HCT116 (cell line): ENCODE results near the gene NFASC. TPM values are rescaled to one million over a fixed set of nuclear protein-coding genes. Genes with fewer than 3 reads are reported as not detected.

ENCODE experiments used
- ATAC-seq: fragments of 200-7000 bp; cut with Tn5 transposase; 2 replicates; pipeline ENCODE4 v1.9.1; 2020; ENCODE audit warnings: mild to moderate bottlenecking, moderate library complexity
- BruUV-seq: library from RNA; stranded (reverse); fragments of 400-500 nt; replicated peaks from 2 replicates; lab custom pipeline; 2021; lab: Mats Ljungman, UMichigan
- CTCF ChIA-PET: fragments of 300-600 bp; sonication (Branson Sonifier 250); formaldehyde crosslinking; loops from one replicate; lab custom pipeline; 2021; ENCODE audit warnings: antibody characterized with exemption; lab: Charles Lee
- POLR2A ChIA-PET: fragments of 300-600, 350-600 bp; sonication (Branson Sonifier 250); formaldehyde crosslinking; loops from one replicate; lab custom pipeline; 2021; ENCODE audit warnings: antibody characterized with exemption; lab: Charles Lee
- RAD21 ChIA-PET, 2 experiments: fragments of 300-600 bp; sonication (Branson Sonifier 250); formaldehyde crosslinking; loops; one replicate each; lab custom pipeline; 2023; ENCODE audit warnings: low total read pairs in 2 of 2; ENCODE audit not compliant: uncharacterized antibody in 2 of 2, unreplicated experiment in 2 of 2, low non-redundant PET in 1 of 2; lab: Charles Lee
- DNase-seq: peaks from one replicate; pipeline ENCODE4 v3.0.0-alpha.2; 2010; ENCODE audit warnings: low read depth, low spot score
- H2AFZ ChIP-seq: fragments of 200-600 bp; shearing (Covaris generic), sonication (generic); 2 replicates; pipeline ENCODE4 v1.6.1; 2017; ENCODE audit warnings: low read depth, mixed run types, mixed read lengths, antibody characterized with exemption, low read length; ENCODE audit not compliant: poor library complexity, severe bottlenecking
- H3K27ac ChIP-seq: 2 replicates; pipeline ENCODE4 v1.5.1; 2012; ENCODE audit warnings: low read depth, low read length
- H3K27me3 ChIP-seq: fragments of 200-600 bp; sonication (generic); 2 replicates; pipeline ENCODE4 v1.6.1; 2016; ENCODE audit warnings: mixed run types, low read length, mixed read lengths; ENCODE audit not compliant: insufficient read depth
- H3K36me3 ChIP-seq, 2 experiments: fragments of 200-500 bp in 1 of 2; fragments of 200-600 bp in 1 of 2; sonication (Bioruptor generic) in 1 of 2; sonication (generic) in 1 of 2; 2 replicates each; pipeline versions ENCODE4 v1.5.1 to v1.6.1; 2014 to 2016; ENCODE audit warnings: low read length in 2 of 2, inconsistent platforms in 1 of 2, mixed read lengths in 1 of 2, mixed run types in 1 of 2; ENCODE audit not compliant: insufficient read depth in 2 of 2, control insufficient read depth in 1 of 2
- H3K4me1 ChIP-seq, 2 experiments: fragments of 200-600 bp in 1 of 2; sonication (generic) in 1 of 2; 2 replicates each; pipeline versions ENCODE4 v1.5.1 to v1.6.1; 2012 to 2017; ENCODE audit warnings: low read length in 2 of 2, inconsistent platforms in 1 of 2, mild to moderate bottlenecking in 1 of 2, mixed read lengths in 1 of 2, mixed run types in 1 of 2, moderate library complexity in 1 of 2; ENCODE audit not compliant: insufficient read depth in 2 of 2, control insufficient read depth in 1 of 2
- H3K4me2 ChIP-seq: fragments of 200-600 bp; sonication (generic); 2 replicates; pipeline ENCODE4 v1.6.1; 2017; ENCODE audit warnings: mixed run types, low read length, mixed read lengths
- H3K4me3 ChIP-seq, 2 experiments: fragments of 200-600 bp in 1 of 2; sonication (generic) in 1 of 2; replicated peaks in 1 of 2; 2 replicates each; pipeline ENCODE4 v1.5.1; 2011 to 2016; ENCODE audit warnings: low read length in 2 of 2, control low read depth in 1 of 2, low read depth in 1 of 2, mild to moderate bottlenecking in 1 of 2, mixed read lengths in 1 of 2, mixed run types in 1 of 2
- H3K79me2 ChIP-seq: fragments of 200-600 bp; sonication (generic); 2 replicates; pipeline ENCODE4 v1.6.1; 2017; ENCODE audit warnings: mild to moderate bottlenecking, mixed run types, low read length, moderate library complexity, mixed read lengths; ENCODE audit not compliant: insufficient read depth
- H3K9ac ChIP-seq: fragments of 200-600 bp; sonication (generic); 2 replicates; pipeline ENCODE4 v1.6.1; 2016; ENCODE audit warnings: low read length, mixed read lengths
- H3K9me2 ChIP-seq: fragments of 200-600 bp; sonication (generic), shearing (Covaris generic); 2 replicates; pipeline ENCODE4 v1.6.1; 2017; ENCODE audit warnings: mixed run types, mild to moderate bottlenecking, moderate library complexity; ENCODE audit not compliant: insufficient read depth
- H3K9me3 ChIP-seq, 2 experiments: fragments of 200-500 bp in 1 of 2; fragments of 200-600 bp in 1 of 2; sonication (Bioruptor generic) in 1 of 2; sonication (generic) in 1 of 2; 2 replicates each; pipeline ENCODE4 v1.6.1; 2014 to 2017; ENCODE audit warnings: low read length in 2 of 2, mixed read lengths in 2 of 2, inconsistent platforms in 1 of 2, low read depth in 1 of 2, mild to moderate bottlenecking in 1 of 2, mixed run types in 1 of 2, moderate library complexity in 1 of 2; ENCODE audit not compliant: control insufficient read depth in 1 of 2, insufficient read depth in 1 of 2
- H4K20me1 ChIP-seq: fragments of 200-600 bp; sonication (generic), shearing (Covaris generic); 2 replicates; pipeline ENCODE4 v1.6.1; 2017; ENCODE audit warnings: mixed run types, mild to moderate bottlenecking, moderate library complexity; ENCODE audit not compliant: insufficient read depth
- CBX3 ChIP-seq: IDR thresholded peaks from 2 replicates; pipeline ENCODE4 v1.6.1; 2012; ENCODE audit warnings: low read depth
- FOSL1 ChIP-seq: IDR thresholded peaks from 2 replicates; pipeline ENCODE4 v1.6.1; 2012; ENCODE audit warnings: low read depth
- RAD21 ChIP-seq: IDR thresholded peaks from 2 replicates; pipeline ENCODE4 v1.6.1; 2012; ENCODE audit warnings: low read depth, mild to moderate bottlenecking
- SIN3A ChIP-seq: IDR thresholded peaks from 2 replicates; pipeline ENCODE4 v1.6.1; 2012; ENCODE audit warnings: low read depth
- SP1 ChIP-seq: IDR thresholded peaks from 2 replicates; pipeline ENCODE4 v1.6.1; 2012; ENCODE audit warnings: low read depth
- TCF7L2 ChIP-seq: IDR thresholded peaks from 2 replicates; pipeline ENCODE4 v1.7.0; 2011; ENCODE audit warnings: borderline replicate concordance, inconsistent platforms; ENCODE audit not compliant: insufficient read depth, insufficient read length; ENCODE audit errors: extremely low read depth
- YY1 ChIP-seq: IDR thresholded peaks from 2 replicates; pipeline ENCODE4 v1.6.1; 2011; ENCODE audit warnings: low read length, low read depth, moderate library complexity, mild to moderate bottlenecking; ENCODE audit not compliant: insufficient replicate concordance; ENCODE audit errors: extremely low read depth
- ZFX ChIP-seq: fragments of 450-650 bp; IDR thresholded peaks from 2 replicates; pipeline ENCODE4 v1.6.1; 2017
- ZNF274 ChIP-seq: fragments of 200-500 bp; sonication (Bioruptor generic); IDR thresholded peaks from 2 replicates; pipeline ENCODE4 v1.6.1; 2014; ENCODE audit warnings: mild to moderate bottlenecking, low read depth, low read length, inconsistent platforms
- intact Hi-C: fragments of 100-400 bp; cut with micrococcal nuclease; formaldehyde crosslinking; loops from 2 replicates; pipeline ENCODE4 v1.10.0; 2022
- total RNA-seq: library from RNA; stranded (reverse); gene quantifications from one replicate; pipeline ENCODE4 v1.2.1, GENCODE V29; 2021; ENCODE audit not compliant: unreplicated experiment
- TF ChIP-seq, protein P1 (sequence below): IDR thresholded peaks from 2 replicates; pipeline ENCODE4 v1.6.1; 2012
- TF ChIP-seq, protein P2 (sequence below): IDR thresholded peaks from 2 replicates; pipeline ENCODE4 v1.6.1; 2012

The NFASC gene
- total RNA-seq, 1 experiment from 2014 or later = 0.57 TPM

DNA sequence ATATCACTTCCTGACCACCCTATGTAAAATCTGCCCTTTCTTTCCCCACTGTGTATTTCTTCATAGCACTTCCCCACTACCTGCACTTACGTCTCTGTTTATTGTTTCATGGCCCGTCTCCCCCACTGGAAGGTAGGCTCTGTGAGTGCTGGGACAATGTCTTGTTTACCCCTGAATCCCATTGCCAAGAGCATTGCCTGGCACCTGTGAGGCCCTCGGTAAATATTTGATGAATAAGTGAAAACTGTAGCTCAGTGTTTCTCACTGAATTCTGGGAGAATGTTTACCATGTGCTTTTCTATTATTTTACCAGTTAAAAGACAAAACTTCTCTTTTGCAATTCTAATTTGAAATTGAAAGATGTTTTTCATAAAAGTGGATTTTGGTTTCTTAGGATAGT, 11.8 kb downstream of the NFASC start:
- ChIA-PET RAD21 (no interaction called here), CTCF (no interaction called here), POLR2A (no interaction called here)
- Histone ChIP-seq H3K79me2 (no peaks in the 10 kb centered on the region), H3K4me1 (no peaks in the 10 kb centered on the region), H3K36me3 (no peaks in the 10 kb centered on the region), H3K27me3 (peaks cover 5% of the 10 kb centered on the region; the same call in 1 of the 2 replicates), H3K4me2 (no peak overlapping the region), H3K9me3 (no peaks in the 10 kb centered on the region), H2AFZ (no peak overlapping the region), H3K4me3 (no peak overlapping the region), H3K9ac (no peak overlapping the region), H4K20me1 (no peaks in the 10 kb centered on the region), H3K27ac (no peak overlapping the region), H3K9me2 (no peaks in the 10 kb centered on the region)
- intact Hi-C loops = no loop called here
- TF ChIP-seq SP1 = no peak
- no peak for TF ChIP-seq YY1
- TF ChIP-seq, protein P1, sequence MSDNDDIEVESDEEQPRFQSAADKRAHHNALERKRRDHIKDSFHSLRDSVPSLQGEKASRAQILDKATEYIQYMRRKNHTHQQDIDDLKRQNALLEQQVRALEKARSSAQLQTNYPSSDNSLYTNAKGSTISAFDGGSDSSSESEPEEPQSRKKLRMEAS = no peak
- TF ChIP-seq, protein P2, sequence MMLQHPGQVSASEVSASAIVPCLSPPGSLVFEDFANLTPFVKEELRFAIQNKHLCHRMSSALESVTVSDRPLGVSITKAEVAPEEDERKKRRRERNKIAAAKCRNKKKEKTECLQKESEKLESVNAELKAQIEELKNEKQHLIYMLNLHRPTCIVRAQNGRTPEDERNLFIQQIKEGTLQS = no peak
- TF ChIP-seq ZFX = no peak
- no peak for TF ChIP-seq FOSL1
- TF ChIP-seq ZNF274 = no peak
- no TSS peak for BruUV-seq
- no peak for ATAC-seq
- no peak for DNase-seq

DNA sequence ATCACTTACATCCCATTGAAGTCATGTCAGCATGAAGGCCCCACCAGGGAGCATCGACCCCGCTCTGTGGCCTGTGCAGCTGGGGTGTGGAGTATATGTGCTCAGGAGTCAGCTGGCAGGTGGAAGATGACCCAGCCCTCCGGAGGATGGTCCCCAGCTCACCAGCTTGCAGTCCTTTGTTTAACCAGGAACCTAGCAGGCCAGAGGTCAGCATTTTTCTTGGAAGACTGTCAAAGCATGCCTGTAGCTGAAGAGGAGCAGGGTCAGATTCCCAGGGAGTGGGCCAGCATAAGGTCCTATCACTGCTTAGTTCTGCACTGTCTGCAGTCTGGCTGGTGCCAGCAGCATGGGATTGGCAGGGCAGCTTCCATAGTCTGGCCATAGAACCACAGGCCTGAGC, 12.7 kb downstream of the NFASC start:
- Histone ChIP-seq H3K4me1 (no peaks in the 10 kb centered on the region), H3K4me3 (no peak overlapping the region), H3K36me3 (no peaks in the 10 kb centered on the region), H3K27ac (no peak overlapping the region; the same call in 1 of the 2 replicates), H3K4me2 (no peak overlapping the region), H2AFZ (no peak overlapping the region), H3K9me2 (no peaks in the 10 kb centered on the region), H3K9ac (no peak overlapping the region), H3K79me2 (no peaks in the 10 kb centered on the region), H3K27me3 (peaks cover 6% of the 10 kb centered on the region; the same call in 1 of the 2 replicates), H3K9me3 (no peaks in the 10 kb centered on the region), H4K20me1 (no peaks in the 10 kb centered on the region)
- ChIA-PET RAD21 (no interaction called here), POLR2A (no interaction called here), CTCF (no interaction called here)
- TF ChIP-seq TCF7L2 (no peak), CBX3 (no peak), YY1 (no peak), RAD21 (no peak), SIN3A (no peak)
- TF ChIP-seq, protein P1 = no peak
- no TSS peak for BruUV-seq
- intact Hi-C loops = no loop called here
- ATAC-seq (no peak), DNase-seq (no peak)
